ENCODE data around the gene PMS1. TPM values are rescaled to one million over a fixed set of nuclear protein-coding genes. Genes with fewer than 3 reads are reported as not detected.
"Not testable (repeated sequence)": the region's sequence is repeated elsewhere in the genome, so short reads cannot be mapped to it uniquely, and the experiment has no call there.

PMS1 gene
- total RNA-seq, 1 donor from 2014 or later: 16.4 TPM

GRCh38 chr2:189865826-189866225 lies 81.6 kb downstream of the PMS1 start:
- no peak for DNase-seq (ENCODE audit: low read depth, low spot score)

- no peak for DNase-seq (ENCODE audit: low read depth, low spot score)
Measured at GRCh38 chr2:189866296-189866695, 82.0 kb downstream of the PMS1 start.

- DNase-seq (ENCODE audit: low read depth, low spot score): no peak
Measured at GRCh38 chr2:189868896-189869295, 84.6 kb downstream of the PMS1 start.

GRCh38 chr2:189870381-189871085 lies 86.3 kb downstream of the PMS1 start:
- DNase-seq (ENCODE audit: low read depth, low spot score): no peak

GRCh38 chr2:189873696-189874095 lies 89.4 kb downstream of the PMS1 start:
- DNase-seq (ENCODE audit: low read depth, low spot score): no peak

- no peak for DNase-seq (ENCODE audit: low read depth, low spot score)
Measured at GRCh38 chr2:189874586-189875320, 90.5 kb downstream of the PMS1 start.

GRCh38 chr2:189876271-189876670 lies 92.0 kb downstream of the PMS1 start:
- DNase-seq (ENCODE audit: low read depth, low spot score): no peak

GRCh38 chr2:189879716-189880081 lies 95.4 kb downstream of the PMS1 start:
- no peak for DNase-seq (ENCODE audit: low read depth, low spot score)

GRCh38 chr2:189880429-189880828 lies 96.2 kb downstream of the PMS1 start:
- DNase-seq (ENCODE audit: low read depth, low spot score): no peak

GRCh38 chr2:189880832-189881492 lies 96.7 kb downstream of the PMS1 start:
- DNase-seq (ENCODE audit: low read depth, low spot score): no peak

GRCh38 chr2:189885368-189885767 lies 101.1 kb downstream of the PMS1 start:
- no peak for DNase-seq (ENCODE audit: low read depth, low spot score)

- DNase-seq (ENCODE audit: low read depth, low spot score): not testable (repeated sequence)
Measured at GRCh38 chr2:189892546-189893294, 108.5 kb downstream of the PMS1 start.

- no peak for DNase-seq (ENCODE audit: low read depth, low spot score)
Measured at GRCh38 chr2:189896809-189897208, 112.6 kb downstream of the PMS1 start.

- DNase-seq (ENCODE audit: low read depth, low spot score): no peak
Measured at GRCh38 chr2:189899101-189899500, 114.9 kb downstream of the PMS1 start.

GRCh38 chr2:189900726-189901125 lies 116.5 kb downstream of the PMS1 start:
- DNase-seq (ENCODE audit: low read depth, low spot score): no peak

- no peak for DNase-seq (ENCODE audit: low read depth, low spot score)
Measured at GRCh38 chr2:189901664-189902063, 117.4 kb downstream of the PMS1 start.

- DNase-seq (ENCODE audit: low read depth, low spot score): no peak
Measured at GRCh38 chr2:189913821-189914220, 129.6 kb downstream of the PMS1 start.

- DNase-seq (ENCODE audit: low read depth, low spot score): no peak
Measured at GRCh38 chr2:189916651-189917050, 132.4 kb downstream of the PMS1 start.
